Sigmoid colon (tissue), 3 donors: ENCODE data around the gene MAP4K5.

Experiments used
- CTCF ChIP-seq, 4 experiments: fragments of 450-650 bp in 3 of 4; fragments of 200-600 bp in 1 of 4; IDR thresholded peaks; one replicate each; pipeline ENCODE4 v1.5.1; 2016 to 2019; ENCODE audit warnings: antibody characterized with exemption in 4 of 4, mild to moderate bottlenecking in 3 of 4, moderate library complexity in 2 of 4
- POLR2A ChIP-seq, 2 donors: fragments of 450-650 bp; IDR thresholded peaks; one replicate each; pipeline ENCODE4 v1.6.1; 2016; ENCODE audit warnings: antibody characterized with exemption in 2 of 2, mild to moderate bottlenecking in 2 of 2, moderate library complexity in 2 of 2

- TF ChIP-seq POLR2A (IDR thresholded peaks at IDR 0.05) (no peak), CTCF (IDR thresholded peaks at IDR 0.05) (no peak)
Observed at GRCh38 chr14:50377550-50378085, 154.8 kb downstream of the MAP4K5 start.
